HepG2 (cell line): ENCODE data around the gene CDCP2. TPM values are rescaled to one million over a fixed set of nuclear protein-coding genes. Genes with fewer than 3 reads are reported as not detected.

Experiments
- AHR ChIP-seq: IDR thresholded peaks from 2 replicates; pipeline ENCODE4 v1.6.1; 2018; ENCODE audit warnings: missing genetic modification reagents, missing compliant biosample characterization
- CHD2 ChIP-seq: IDR thresholded peaks from 2 replicates; pipeline ENCODE4 v1.6.1; 2011; ENCODE audit warnings: low read depth, low read length, improper control_type of control experiment
- DDIT3 ChIP-seq: sonication (generic); formaldehyde crosslinking; IDR thresholded peaks from 2 replicates; pipeline ENCODE4 v1.4.0; 2020; ENCODE audit warnings: mild to moderate bottlenecking, missing genetic modification reagents
- SCMH1 ChIP-seq: sonication (generic); formaldehyde crosslinking; IDR thresholded peaks from 2 replicates; pipeline ENCODE4 v1.9.0; 2021; ENCODE audit warnings: missing genetic modification reagents, mild to moderate bottlenecking, borderline replicate concordance
- ZFP41 ChIP-seq: sonication (generic); formaldehyde crosslinking; IDR thresholded peaks from 2 replicates; pipeline ENCODE4 v1.4.0; 2020; ENCODE audit warnings: mild to moderate bottlenecking, missing genetic modification reagents, borderline replicate concordance
- ZNF547 ChIP-seq: sonication (generic); formaldehyde crosslinking; IDR thresholded peaks from 2 replicates; pipeline ENCODE4 v1.5.1; 2020; ENCODE audit warnings: mild to moderate bottlenecking, missing genetic modification reagents
- ZNF609 ChIP-seq: sonication (generic); formaldehyde crosslinking; IDR thresholded peaks from 2 replicates; pipeline ENCODE4 v1.4.0; 2020; ENCODE audit warnings: mild to moderate bottlenecking, missing genetic modification reagents, borderline replicate concordance
- polyA plus RNA-seq, 8 experiments: library from polyadenylated mRNA; depleted of rRNA in 3 of 8; stranded (reverse) in 7 of 8; unstranded in 1 of 8; fragments of >200 nt; fragmentation: Illumina TruSeq in 4 of 8; extraction: Trizol in 4 of 8; gene quantifications; 2 replicates each; pipeline versions ENCODE4 v1.2.1 to v1.2.3, GENCODE V29; 2011 to 2016; ENCODE audit warnings: low read depth in 4 of 8, missing spikeins in 1 of 8, mixed read lengths in 1 of 8; ENCODE audit not compliant: insufficient read depth in 1 of 8
- total RNA-seq, 5 experiments: library from RNA; depleted of rRNA; stranded (reverse); fragments of >200 nt; fragmentation: Illumina TruSeq; extraction: Trizol; gene quantifications; 2 replicates each; pipeline ENCODE4 v1.2.3, GENCODE V29; 2016; ENCODE audit warnings: low read depth in 1 of 5
- TF ChIP-seq, protein P1 (sequence below): sonication (generic); formaldehyde crosslinking; IDR thresholded peaks from 2 replicates; pipeline ENCODE4 v1.4.0; 2020; ENCODE audit warnings: missing genetic modification reagents

The CDCP2 gene
- total and polyA plus RNA-seq, 2 of the 13 experiments (the other 11 are each of a cell fraction or from before 2014, with no cell fraction given) = not detected

DNA sequence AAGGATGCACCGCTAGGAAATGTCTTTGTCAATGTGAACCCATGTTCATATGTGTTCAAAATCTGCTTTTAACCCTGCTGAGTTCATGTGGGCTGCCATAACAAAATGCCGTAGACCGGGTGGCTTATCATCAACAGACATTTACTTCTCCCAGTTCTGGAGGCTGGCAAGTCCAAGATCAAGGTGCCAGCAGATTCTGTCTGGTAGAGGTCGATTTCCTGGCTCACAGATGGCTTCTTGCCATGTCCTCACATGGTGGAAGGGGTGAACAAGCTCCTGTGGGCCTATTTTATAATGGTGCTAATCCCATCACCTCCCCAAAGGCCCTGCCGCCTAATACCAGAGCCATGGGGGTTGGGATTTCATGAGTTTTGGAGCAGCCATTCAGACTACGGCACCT lies 4.6 kb upstream of the CDCP2 start (continued):
- TF ChIP-seq ZNF547 (CRISPR knock-in tag) (no peak), ZNF609 (CRISPR knock-in tag) (no peak), AHR (no peak), DDIT3 (CRISPR knock-in tag) (no peak), SCMH1 (CRISPR knock-in tag) (no peak), CHD2 (no peak), ZFP41 (CRISPR knock-in tag) (no peak)
- TF ChIP-seq, protein P1, sequence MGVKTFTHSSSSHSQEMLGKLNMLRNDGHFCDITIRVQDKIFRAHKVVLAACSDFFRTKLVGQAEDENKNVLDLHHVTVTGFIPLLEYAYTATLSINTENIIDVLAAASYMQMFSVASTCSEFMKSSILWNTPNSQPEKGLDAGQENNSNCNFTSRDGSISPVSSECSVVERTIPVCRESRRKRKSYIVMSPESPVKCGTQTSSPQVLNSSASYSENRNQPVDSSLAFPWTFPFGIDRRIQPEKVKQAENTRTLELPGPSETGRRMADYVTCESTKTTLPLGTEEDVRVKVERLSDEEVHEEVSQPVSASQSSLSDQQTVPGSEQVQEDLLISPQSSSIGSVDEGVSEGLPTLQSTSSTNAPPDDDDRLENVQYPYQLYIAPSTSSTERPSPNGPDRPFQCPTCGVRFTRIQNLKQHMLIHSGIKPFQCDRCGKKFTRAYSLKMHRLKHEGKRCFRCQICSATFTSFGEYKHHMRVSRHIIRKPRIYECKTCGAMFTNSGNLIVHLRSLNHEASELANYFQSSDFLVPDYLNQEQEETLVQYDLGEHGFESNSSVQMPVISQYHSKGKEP = no peak
- TF ChIP-seq, all 625 proteins: peak for 0
